Hepatocyte (in vitro differentiated cells): ENCODE data around the gene PGR. TPM values are rescaled to one million over a fixed set of nuclear protein-coding genes. Genes with fewer than 3 reads are reported as not detected.

Experiments
- DNase-seq: peaks from one replicate; pipeline ENCODE4 v3.0.0-alpha.2; 2016; ENCODE audit warnings: low spot score
- H2AFZ ChIP-seq: fragments of 200-600 bp; sonication (generic); 2 replicates; pipeline ENCODE4 v1.6.0; 2016; ENCODE audit warnings: antibody characterized with exemption, mild to moderate bottlenecking
- H3K27ac ChIP-seq: fragments of 200-600 bp; sonication (generic); 2 replicates; pipeline ENCODE4 v1.5.1; 2016; ENCODE audit warnings: mild to moderate bottlenecking
- H3K27me3 ChIP-seq: fragments of 200-600 bp; sonication (generic); 2 replicates; pipeline ENCODE4 v1.6.1; 2016
- H3K36me3 ChIP-seq: fragments of 200-600 bp; sonication (generic); replicated peaks from 2 replicates; pipeline ENCODE4 v1.5.1; 2016; ENCODE audit warnings: low read depth; ENCODE audit not compliant: insufficient read depth
- H3K4me1 ChIP-seq: fragments of 200-600 bp; sonication (generic); 2 replicates; pipeline ENCODE4 v1.5.1; 2016; ENCODE audit warnings: mild to moderate bottlenecking, moderate library complexity; ENCODE audit not compliant: insufficient read depth
- H3K4me2 ChIP-seq: fragments of 200-600 bp; sonication (generic); 2 replicates; pipeline ENCODE4 v1.6.0; 2016
- H3K4me3 ChIP-seq: fragments of 200-600 bp; sonication (generic); 2 replicates; pipeline ENCODE4 v1.5.1; 2016; ENCODE audit warnings: mild to moderate bottlenecking
- H3K79me2 ChIP-seq: fragments of 200-600 bp; sonication (generic); 2 replicates; pipeline ENCODE4 v1.6.0; 2017; ENCODE audit warnings: mild to moderate bottlenecking
- H3K9me2 ChIP-seq: fragments of 200-600 bp; sonication (generic); replicated peaks from 2 replicates; pipeline ENCODE4 v1.6.0; 2017; ENCODE audit warnings: mild to moderate bottlenecking; ENCODE audit not compliant: insufficient read depth
- H3K9me3 ChIP-seq: fragments of 200-600 bp; sonication (generic); 2 replicates; pipeline ENCODE4 v1.5.1; 2016; ENCODE audit warnings: low read depth, mild to moderate bottlenecking
- H4K20me1 ChIP-seq: fragments of 200-600 bp; sonication (generic); 2 replicates; pipeline ENCODE4 v1.6.0; 2016; ENCODE audit warnings: mild to moderate bottlenecking; ENCODE audit not compliant: insufficient read depth, poor library complexity, severe bottlenecking
- CTCF ChIP-seq: fragments of 200-600 bp; sonication (generic); IDR thresholded peaks from 2 replicates; pipeline ENCODE4 v1.5.1; 2016; ENCODE audit warnings: antibody characterized with exemption, mild to moderate bottlenecking; ENCODE audit not compliant: poor library complexity
- EZH2 ChIP-seq: fragments of 200-600 bp; sonication (generic); IDR thresholded peaks from 2 replicates; pipeline ENCODE4 v1.6.1; 2016; ENCODE audit warnings: antibody characterized with exemption, mild to moderate bottlenecking, borderline replicate concordance
- EZH2phosphoT487 ChIP-seq: fragments of 200-600 bp; sonication (generic); IDR thresholded peaks from one replicate; pipeline ENCODE4 v1.6.1; 2018; ENCODE audit warnings: antibody characterized with exemption, mild to moderate bottlenecking, low read depth, moderate library complexity; ENCODE audit not compliant: unreplicated experiment, severe bottlenecking
- WGBS: methylation state at CpG from one replicate; pipeline ENCODE4 v1.1.6; 2016; ENCODE audit warnings: low lambda C conversion rate; ENCODE audit errors: missing lambda C conversion rate; 5-methylcytosine and 5-hydroxymethylcytosine counted together
- polyA plus RNA-seq: library from polyadenylated mRNA; unstranded; fragments of >200 nt; fragmentation: Nextera tagmentation; extraction: Ambion mirVana; gene quantifications from 2 replicates; pipeline ENCODE4 v1.2.1, GENCODE V29; 2016
- total RNA-seq: library from RNA; depleted of rRNA; stranded (reverse); fragments of >200 nt; gene quantifications from 2 replicates; pipeline ENCODE4 v1.2.3, GENCODE V29; 2014

PGR gene
- total and polyA plus RNA-seq, 2 experiments from 2014 or later = 0.39 to 0.50 TPM

- Histone ChIP-seq H3K4me3 (no peak overlapping the region), H3K27ac (no peak overlapping the region), H3K4me1 (no peaks in the 10 kb centered on the region), H4K20me1 (no peaks in the 10 kb centered on the region), H3K9me2 (no peaks in the 10 kb centered on the region), H3K4me2 (no peak overlapping the region), H3K9me3 (no peaks in the 10 kb centered on the region), H3K36me3 (no peaks in the 10 kb centered on the region), H2AFZ (no peak overlapping the region), H3K79me2 (no peaks in the 10 kb centered on the region), H3K27me3 (no peaks in the 10 kb centered on the region)
- DNase-seq = no peak
- TF ChIP-seq EZH2 (no peak), EZH2phosphoT487 (no peak), CTCF (no peak)
- 72% methylated on average over 3 of the region's 3 CpGs for WGBS
Measured at GRCh38 chr11:101091781-101092180, 37.8 kb downstream of the PGR start.

- WGBS = 53% methylated on average over 5 of the region's 5 CpGs
- no peaks in the 10 kb centered on the region for H3K9me3 ChIP-seq
- no peaks in the 10 kb centered on the region for H3K79me2 ChIP-seq
- H3K4me2 ChIP-seq = no peak overlapping the region
- no peaks in the 10 kb centered on the region for H3K27me3 ChIP-seq
- H2AFZ ChIP-seq = no peak overlapping the region
- H3K27ac ChIP-seq = no peak overlapping the region
- no peaks in the 10 kb centered on the region for H4K20me1 ChIP-seq
- TF ChIP-seq EZH2 (no peak), CTCF (no peak), EZH2phosphoT487 (no peak)
- no peaks in the 10 kb centered on the region for H3K4me1 ChIP-seq
- H3K4me3 ChIP-seq = no peak overlapping the region
- no peak for DNase-seq
- H3K36me3 ChIP-seq = no peaks in the 10 kb centered on the region
- no peaks in the 10 kb centered on the region for H3K9me2 ChIP-seq
Measured at GRCh38 chr11:101090679-101091270, 38.8 kb downstream of the PGR start.

GRCh38 chr11:101083335-101083734, 46.3 kb downstream of the PGR start:
- H4K20me1 ChIP-seq = no peaks in the 10 kb centered on the region
- H3K9me3 ChIP-seq = no peaks in the 10 kb centered on the region
- H3K36me3 ChIP-seq = no peaks in the 10 kb centered on the region
- 73% methylated on average over 1 of the region's 1 CpG for WGBS
- no peak overlapping the region for H3K4me3 ChIP-seq
- no peak overlapping the region for H2AFZ ChIP-seq
- H3K79me2 ChIP-seq = no peaks in the 10 kb centered on the region
- no peaks in the 10 kb centered on the region for H3K27me3 ChIP-seq
- H3K4me2 ChIP-seq = no peak overlapping the region
- H3K4me1 ChIP-seq = no peaks in the 10 kb centered on the region
- no peak overlapping the region for H3K27ac ChIP-seq
- no peak for TF ChIP-seq EZH2phosphoT487
- no peak for TF ChIP-seq CTCF
- TF ChIP-seq EZH2 = no peak
- no peak for DNase-seq
- no peaks in the 10 kb centered on the region for H3K9me2 ChIP-seq

DNA sequence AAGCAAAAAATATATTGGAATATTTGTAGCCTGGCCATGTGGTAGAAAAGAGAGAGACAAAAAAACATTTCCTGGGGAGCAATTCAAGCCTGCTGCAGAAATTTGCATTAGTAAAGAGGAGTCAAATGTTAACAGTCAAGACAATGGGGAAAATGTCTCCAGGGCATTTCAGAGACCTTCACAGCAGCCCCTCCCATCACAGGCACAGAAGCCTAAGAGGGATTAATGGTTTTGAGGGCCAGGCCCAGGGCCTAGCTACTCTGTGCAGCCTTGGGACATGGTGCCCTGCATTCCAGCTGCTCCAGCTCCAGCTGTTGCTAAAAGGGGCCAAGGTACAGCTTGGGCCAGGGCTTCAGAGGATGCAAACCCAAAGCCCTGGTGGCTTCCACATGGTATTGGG, 46.8 kb downstream of the PGR start:
- no peak for DNase-seq
- no peak overlapping the region for H3K4me2 ChIP-seq

More for the DNA sequence above, 46.8 kb downstream of the PGR start:
- H3K79me2 ChIP-seq = no peaks in the 10 kb centered on the region
- H3K9me3 ChIP-seq = no peaks in the 10 kb centered on the region
- TF ChIP-seq EZH2 (no peak), CTCF (no peak), EZH2phosphoT487 (no peak)
- no peaks in the 10 kb centered on the region for H3K27me3 ChIP-seq
- H3K9me2 ChIP-seq = no peaks in the 10 kb centered on the region
- no peak overlapping the region for H3K27ac ChIP-seq
- H4K20me1 ChIP-seq = no peaks in the 10 kb centered on the region
- H3K4me3 ChIP-seq = no peak overlapping the region
- no peak overlapping the region for H2AFZ ChIP-seq
- no peaks in the 10 kb centered on the region for H3K36me3 ChIP-seq
- H3K4me1 ChIP-seq = no peaks in the 10 kb centered on the region
